ENCODE measurements around the gene TMEM131. TPM values are rescaled to one million over a fixed set of nuclear protein-coding genes. Genes with fewer than 3 reads are reported as not detected.
"Not testable (repeated sequence)": the region's sequence is repeated elsewhere in the genome, so short reads cannot be mapped to it uniquely, and the experiment has no call there.

Gene TMEM131
- total RNA-seq, 1 donor from 2014 or later: 52.9 TPM

- H3K27ac Mint-ChIP-seq: no peak overlapping the region
- H3K27me3 Mint-ChIP-seq (ENCODE audit: low read depth): no peaks in the 10 kb centered on the region
- no peak overlapping the region for H3K4me3 Mint-ChIP-seq
- TF ChIP-seq CTCF (IDR thresholded peaks at IDR 0.05; ENCODE audit: unreplicated experiment): no peak
- DNase-seq (ENCODE audit: low spot score in 2 of 2, unreplicated experiment in 2 of 2): no peak
- H3K36me3 Mint-ChIP-seq: peaks cover 28% of the 10 kb centered on the region
- no peaks in the 10 kb centered on the region for H3K4me1 Mint-ChIP-seq
- H3K9me3 Mint-ChIP-seq: peaks cover 29% of the 10 kb centered on the region
These were observed 104.1 kb downstream of the TMEM131 start for GRCh38 chr2:97891611-97892010.

GRCh38 chr2:97889156-97889555, 106.6 kb downstream of the TMEM131 start:
- DNase-seq (ENCODE audit: low spot score in 2 of 2, unreplicated experiment in 2 of 2): no peak
- peaks cover 37% of the 10 kb centered on the region for H3K36me3 Mint-ChIP-seq
- TF ChIP-seq CTCF (IDR thresholded peaks at IDR 0.05; ENCODE audit: unreplicated experiment): no peak
- H3K27me3 Mint-ChIP-seq (ENCODE audit: low read depth): no peaks in the 10 kb centered on the region
- H3K4me3 Mint-ChIP-seq: no peak overlapping the region
- H3K27ac Mint-ChIP-seq: no peak overlapping the region
- peaks cover 29% of the 10 kb centered on the region for H3K9me3 Mint-ChIP-seq
- no peaks in the 10 kb centered on the region for H3K4me1 Mint-ChIP-seq

- peaks cover 23% of the 10 kb centered on the region for H3K9me3 Mint-ChIP-seq
- no peak for TF ChIP-seq CTCF (IDR thresholded peaks at IDR 0.05; ENCODE audit: unreplicated experiment)
- H3K4me3 Mint-ChIP-seq: no peak overlapping the region
- no peaks in the 10 kb centered on the region for H3K4me1 Mint-ChIP-seq
- no peak for DNase-seq (ENCODE audit: low spot score in 2 of 2, unreplicated experiment in 2 of 2)
- peaks cover 37% of the 10 kb centered on the region for H3K36me3 Mint-ChIP-seq
- H3K27ac Mint-ChIP-seq: no peak overlapping the region
- no peaks in the 10 kb centered on the region for H3K27me3 Mint-ChIP-seq (ENCODE audit: low read depth)
These were observed 109.9 kb downstream of the TMEM131 start for GRCh38 chr2:97885841-97886240.

DNA sequence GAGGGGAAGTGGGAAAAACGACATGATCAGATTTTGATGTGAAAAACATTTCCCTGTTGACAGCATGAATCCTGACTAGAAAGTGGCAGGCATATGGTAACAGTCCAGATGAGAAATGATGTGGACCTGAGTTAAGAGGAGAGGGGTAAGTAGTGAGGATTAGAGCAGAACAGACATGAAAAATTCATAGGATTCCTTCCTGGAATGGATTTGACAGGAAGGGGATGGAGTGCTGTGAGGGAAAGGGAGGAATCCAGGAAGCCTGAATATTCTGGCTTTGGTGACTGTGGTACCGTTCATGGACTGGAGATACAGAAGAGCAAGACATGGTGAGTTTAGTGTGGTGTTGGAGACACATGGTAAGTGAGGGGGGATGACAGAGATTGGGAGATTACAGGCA, 115.4 kb downstream of the TMEM131 start:
- DNase-seq (ENCODE audit: low spot score in 2 of 2, unreplicated experiment in 2 of 2): no peak
- TF ChIP-seq CTCF (IDR thresholded peaks at IDR 0.05; ENCODE audit: unreplicated experiment): no peak
- Mint-ChIP-seq H3K4me3 (no peak overlapping the region), H3K27ac (no peak overlapping the region), H3K36me3 (peaks cover 35% of the 10 kb centered on the region), H3K27me3 (ENCODE audit: low read depth) (no peaks in the 10 kb centered on the region), H3K9me3 (peaks cover 37% of the 10 kb centered on the region), H3K4me1 (peaks cover 8% of the 10 kb centered on the region)

DNA sequence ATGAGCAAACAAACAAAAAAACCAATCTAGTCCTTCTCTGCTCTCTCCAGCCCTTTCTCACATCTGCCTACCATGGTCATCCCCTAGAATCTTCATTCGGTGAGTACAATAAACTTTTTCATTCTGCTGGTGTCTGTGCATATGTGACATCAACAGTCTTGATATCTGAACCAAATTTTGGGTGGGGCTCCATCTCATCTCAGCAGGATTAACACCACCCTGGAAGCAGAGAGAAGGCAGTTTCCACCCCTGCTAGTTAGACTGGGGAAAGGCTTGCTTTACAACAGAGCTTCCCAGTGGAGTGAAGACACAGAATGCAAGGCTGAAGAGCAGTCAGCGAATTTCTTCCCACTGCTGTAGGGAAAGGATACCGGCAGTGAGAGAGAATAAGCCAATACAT, 116.9 kb downstream of the TMEM131 start:
- H3K27ac Mint-ChIP-seq: no peak overlapping the region
- no peaks in the 10 kb centered on the region for H3K27me3 Mint-ChIP-seq (ENCODE audit: low read depth)
- peaks cover 38% of the 10 kb centered on the region for H3K9me3 Mint-ChIP-seq
- H3K4me3 Mint-ChIP-seq: no peak overlapping the region
- no peak for DNase-seq (ENCODE audit: low spot score in 2 of 2, unreplicated experiment in 2 of 2)
- no peak for TF ChIP-seq CTCF (IDR thresholded peaks at IDR 0.05; ENCODE audit: unreplicated experiment)
- H3K4me1 Mint-ChIP-seq: peaks cover 8% of the 10 kb centered on the region
- H3K36me3 Mint-ChIP-seq: peaks cover 31% of the 10 kb centered on the region

GRCh38 chr2:97878317-97878716, 117.4 kb downstream of the TMEM131 start:
- not testable (repeated sequence) for H3K4me1 Mint-ChIP-seq; H3K27ac Mint-ChIP-seq; H3K27me3 Mint-ChIP-seq (ENCODE audit: low read depth); H3K4me3 Mint-ChIP-seq; DNase-seq (ENCODE audit: low spot score in 2 of 2, unreplicated experiment in 2 of 2)
- Mint-ChIP-seq H3K36me3 (peaks cover 36% of the 10 kb centered on the region), H3K9me3 (peaks cover 40% of the 10 kb centered on the region)

Data from mesothelial cell of epicardium (in vitro differentiated cells).